Nephron progenitor cell (in vitro differentiated cells): ENCODE data around the gene RAVER1.
"Not testable (repeated sequence)": the region's sequence is repeated elsewhere in the genome, so short reads cannot be mapped to it uniquely, and the experiment has no call there.

ENCODE experiments used
- DNase-seq: peaks from one replicate; pipeline ENCODE4 v3.0.0; 2021
- H3K27ac Mint-ChIP-seq: 2 replicates; pipeline ENCODE4 v1.8.0; 2021; ENCODE audit warnings: mild to moderate bottlenecking, moderate library complexity, mixed read lengths
- H3K27me3 Mint-ChIP-seq: 2 replicates; pipeline ENCODE4 v1.8.0; 2021; ENCODE audit warnings: mild to moderate bottlenecking, low read depth, mixed read lengths; ENCODE audit not compliant: poor library complexity
- H3K36me3 Mint-ChIP-seq: 2 replicates; pipeline ENCODE4 v1.8.0; 2021; ENCODE audit warnings: low read depth, mixed read lengths
- H3K4me1 Mint-ChIP-seq: 2 replicates; pipeline ENCODE4 v1.8.0; 2021; ENCODE audit warnings: mixed read lengths
- H3K4me3 Mint-ChIP-seq: 2 replicates; pipeline ENCODE4 v1.8.0; 2021; ENCODE audit warnings: mild to moderate bottlenecking, moderate library complexity, mixed read lengths
- H3K9me3 Mint-ChIP-seq: 2 replicates; pipeline ENCODE4 v1.8.0; 2021; ENCODE audit warnings: mild to moderate bottlenecking, moderate library complexity, mixed read lengths
- TF ChIP-seq, protein P1 (sequence below): fragments of 200-600 bp; sonication (generic); IDR thresholded peaks from 2 replicates; pipeline ENCODE4 v1.5.0; 2021; ENCODE audit warnings: antibody characterized with exemption

The RAVER1 gene

DNA sequence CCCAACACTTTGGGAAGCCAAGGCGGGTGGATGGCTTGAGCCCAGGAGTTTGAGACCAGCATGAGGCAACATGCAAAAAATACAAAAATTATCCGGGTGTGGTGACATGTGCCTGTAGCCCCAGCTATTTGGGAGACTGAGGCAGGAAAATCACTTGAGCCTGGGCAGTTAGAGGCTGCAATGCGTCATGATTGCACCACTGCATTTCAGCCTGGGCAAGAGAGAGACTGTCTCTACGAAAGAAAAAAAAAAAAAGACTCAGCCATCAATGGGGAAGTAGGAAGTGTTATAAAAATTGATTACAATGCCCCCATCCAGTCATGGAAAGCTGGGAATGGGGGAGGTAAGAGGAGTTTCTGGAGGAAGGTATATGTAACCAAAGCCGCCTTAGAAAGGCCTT is 41.6 kb upstream of the RAVER1 start:
- no peaks in the 10 kb centered on the region for H3K9me3 Mint-ChIP-seq

DNA sequence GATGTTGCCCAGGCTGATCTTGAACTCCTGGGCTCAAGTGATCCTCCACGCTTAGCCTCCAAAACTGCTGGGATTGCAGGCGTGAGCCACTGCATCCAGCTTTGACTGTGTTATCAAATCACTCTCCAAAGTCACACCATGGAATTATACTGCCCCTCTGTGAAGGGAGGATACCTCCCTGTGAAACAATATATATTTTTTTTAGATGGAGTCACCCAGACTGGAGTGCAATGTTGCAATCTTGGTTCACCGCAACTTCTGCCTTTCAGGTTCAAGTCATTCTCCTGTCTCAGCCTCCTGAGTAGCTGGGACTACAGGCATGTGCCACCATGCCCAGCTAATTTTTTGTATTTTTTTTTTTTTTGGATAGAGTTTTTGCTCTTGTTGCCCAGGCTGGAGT is 39.4 kb upstream of the RAVER1 start:
- peaks cover 9% of the 10 kb centered on the region for H3K9me3 Mint-ChIP-seq
- H3K4me3 Mint-ChIP-seq: no peak overlapping the region
- H3K4me1 Mint-ChIP-seq: no peaks in the 10 kb centered on the region
- H3K27ac Mint-ChIP-seq: no peak overlapping the region
- peaks cover 40% of the 10 kb centered on the region for H3K36me3 Mint-ChIP-seq
- DNase-seq: no peak
- peaks cover 2% of the 10 kb centered on the region for H3K27me3 Mint-ChIP-seq
- TF ChIP-seq, protein P1, sequence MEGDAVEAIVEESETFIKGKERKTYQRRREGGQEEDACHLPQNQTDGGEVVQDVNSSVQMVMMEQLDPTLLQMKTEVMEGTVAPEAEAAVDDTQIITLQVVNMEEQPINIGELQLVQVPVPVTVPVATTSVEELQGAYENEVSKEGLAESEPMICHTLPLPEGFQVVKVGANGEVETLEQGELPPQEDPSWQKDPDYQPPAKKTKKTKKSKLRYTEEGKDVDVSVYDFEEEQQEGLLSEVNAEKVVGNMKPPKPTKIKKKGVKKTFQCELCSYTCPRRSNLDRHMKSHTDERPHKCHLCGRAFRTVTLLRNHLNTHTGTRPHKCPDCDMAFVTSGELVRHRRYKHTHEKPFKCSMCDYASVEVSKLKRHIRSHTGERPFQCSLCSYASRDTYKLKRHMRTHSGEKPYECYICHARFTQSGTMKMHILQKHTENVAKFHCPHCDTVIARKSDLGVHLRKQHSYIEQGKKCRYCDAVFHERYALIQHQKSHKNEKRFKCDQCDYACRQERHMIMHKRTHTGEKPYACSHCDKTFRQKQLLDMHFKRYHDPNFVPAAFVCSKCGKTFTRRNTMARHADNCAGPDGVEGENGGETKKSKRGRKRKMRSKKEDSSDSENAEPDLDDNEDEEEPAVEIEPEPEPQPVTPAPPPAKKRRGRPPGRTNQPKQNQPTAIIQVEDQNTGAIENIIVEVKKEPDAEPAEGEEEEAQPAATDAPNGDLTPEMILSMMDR: no peak

More for the DNA sequence above, 41.6 kb upstream of the RAVER1 start:
- no peak for DNase-seq
- Mint-ChIP-seq H3K27ac (no peak overlapping the region), H3K27me3 (peaks cover 2% of the 10 kb centered on the region), H3K36me3 (peaks cover 26% of the 10 kb centered on the region), H3K4me3 (no peak overlapping the region), H3K4me1 (peaks cover 6% of the 10 kb centered on the region)
- TF ChIP-seq, protein P1: no peak

DNA sequence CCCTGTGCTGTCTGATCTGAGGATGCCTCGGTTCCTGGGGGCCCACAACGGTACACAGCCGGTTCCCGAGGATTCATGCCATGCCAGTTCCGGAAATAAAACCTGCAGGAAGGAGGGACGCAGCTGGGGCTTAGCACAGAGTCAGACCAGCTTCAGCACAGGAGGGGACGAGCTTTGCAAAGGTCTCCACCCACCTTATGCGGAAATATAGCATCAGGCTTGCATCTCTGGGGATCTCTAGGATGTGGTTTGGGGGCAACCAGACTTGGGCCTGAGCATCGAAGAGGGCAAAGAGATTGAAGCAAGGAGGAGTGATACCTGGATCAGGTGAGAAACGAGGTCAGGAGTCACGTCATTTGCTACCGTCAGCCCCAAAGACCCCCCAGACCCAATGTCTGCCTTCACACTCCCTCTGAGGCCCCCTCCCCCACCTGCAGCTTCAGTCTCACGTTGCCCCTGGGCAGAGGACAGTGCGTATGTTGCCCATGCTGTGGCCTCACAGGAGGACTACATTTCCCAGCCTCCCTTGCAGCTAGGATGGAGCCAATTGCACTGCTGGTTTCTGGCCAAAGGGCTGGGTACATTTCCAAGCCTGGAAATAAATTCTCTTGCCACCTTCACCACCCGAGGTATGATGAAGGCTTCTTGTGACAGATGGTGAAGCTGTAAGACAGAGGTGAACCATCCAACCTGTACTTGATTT is 34.9 kb upstream of the RAVER1 start:
- no peak overlapping the region for H3K27ac Mint-ChIP-seq
- H3K4me1 Mint-ChIP-seq: no peaks in the 10 kb centered on the region
- peaks cover 2% of the 10 kb centered on the region for H3K27me3 Mint-ChIP-seq
- peaks cover 40% of the 10 kb centered on the region for H3K36me3 Mint-ChIP-seq
- H3K9me3 Mint-ChIP-seq: peaks cover 9% of the 10 kb centered on the region
- TF ChIP-seq, protein P1: no peak
- no peak overlapping the region for H3K4me3 Mint-ChIP-seq
- DNase-seq: no peak

DNA sequence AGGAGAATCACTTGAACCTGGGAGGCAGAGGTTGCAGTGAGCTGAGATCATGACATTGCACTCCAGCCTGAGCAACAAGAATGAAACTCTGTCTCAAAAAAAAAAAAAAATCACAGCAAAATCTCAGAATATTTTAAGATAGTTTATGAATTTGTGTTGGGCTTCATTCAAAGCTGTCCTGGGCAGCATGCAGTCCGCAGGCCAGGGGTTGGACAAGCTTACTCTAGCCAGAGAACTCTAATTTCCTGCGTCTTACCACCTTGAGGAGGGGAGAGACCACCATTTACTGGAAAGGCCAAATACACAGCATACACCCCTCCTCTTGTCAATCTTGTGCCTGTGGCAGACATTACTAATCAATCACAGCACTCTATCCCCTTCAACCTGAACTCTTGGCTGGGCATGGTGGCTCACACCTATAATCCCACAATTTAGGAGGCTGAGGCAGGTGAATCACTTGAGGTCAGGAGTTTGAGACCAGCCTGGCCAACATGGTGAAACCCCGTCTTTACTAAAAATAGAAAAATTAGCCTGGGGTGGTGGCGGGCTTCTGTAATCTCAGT is 33.7 kb upstream of the RAVER1 start:
- H3K36me3 Mint-ChIP-seq: peaks cover 41% of the 10 kb centered on the region
- H3K9me3 Mint-ChIP-seq, DNase-seq, H3K27me3 Mint-ChIP-seq, H3K4me3 Mint-ChIP-seq, H3K4me1 Mint-ChIP-seq, H3K27ac Mint-ChIP-seq: not testable (repeated sequence)

DNA sequence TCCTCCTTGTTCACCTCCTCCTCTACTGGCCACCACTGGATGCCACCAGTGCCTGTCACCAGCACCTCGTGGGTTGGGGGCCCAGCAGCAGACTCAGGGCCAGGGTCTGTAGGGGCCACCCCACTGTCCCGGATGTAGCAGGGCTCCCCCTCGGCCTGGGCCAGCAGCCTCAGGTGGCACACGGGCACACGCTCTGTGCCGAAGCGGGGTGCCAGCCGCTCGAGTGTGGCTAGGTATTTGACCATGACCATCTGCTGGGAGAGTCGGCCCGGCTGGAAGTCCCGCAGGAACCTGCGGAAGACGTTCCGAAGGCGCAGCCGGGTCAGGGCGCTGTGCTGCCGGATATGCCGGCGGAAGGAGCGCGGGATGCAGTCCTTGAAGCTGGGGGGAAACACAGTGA is 32.2 kb upstream of the RAVER1 start:
- DNase-seq: no peak
- H3K4me1 Mint-ChIP-seq: no peaks in the 10 kb centered on the region
- no peak overlapping the region for H3K27ac Mint-ChIP-seq
- H3K27me3 Mint-ChIP-seq: no peaks in the 10 kb centered on the region
- H3K36me3 Mint-ChIP-seq: peaks cover 41% of the 10 kb centered on the region
- TF ChIP-seq, protein P1: no peak
- peaks cover 9% of the 10 kb centered on the region for H3K9me3 Mint-ChIP-seq
- no peak overlapping the region for H3K4me3 Mint-ChIP-seq

DNA sequence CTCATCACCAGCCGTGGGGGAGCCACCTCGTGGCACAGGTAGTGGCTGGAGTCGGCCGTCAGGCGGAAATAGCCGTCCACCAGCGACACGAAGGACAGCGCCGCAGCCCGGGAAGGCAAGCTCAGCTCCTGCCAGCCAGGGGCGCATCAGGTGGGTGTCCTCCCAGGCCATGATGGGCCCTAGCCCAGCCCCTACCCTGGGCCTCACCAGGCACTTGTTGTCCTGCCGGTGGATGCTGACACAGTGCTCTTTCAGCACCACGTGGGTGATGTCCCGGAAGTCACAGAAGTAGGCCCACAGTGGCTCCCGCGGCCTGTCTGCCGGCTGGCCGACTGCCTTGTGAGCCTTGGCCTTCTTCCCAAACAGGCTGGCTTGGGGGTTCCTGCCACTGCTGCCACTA is 31.3 kb upstream of the RAVER1 start:
- TF ChIP-seq, protein P1: no peak
- no peak overlapping the region for H3K27ac Mint-ChIP-seq
- H3K36me3 Mint-ChIP-seq: peaks cover 39% of the 10 kb centered on the region
- no peaks in the 10 kb centered on the region for H3K27me3 Mint-ChIP-seq
- H3K4me1 Mint-ChIP-seq: no peaks in the 10 kb centered on the region
- H3K9me3 Mint-ChIP-seq: peaks cover 8% of the 10 kb centered on the region
- no peak for DNase-seq
- H3K4me3 Mint-ChIP-seq: no peak overlapping the region
